ENCODE data around the gene NME4. TPM values are rescaled to one million over a fixed set of nuclear protein-coding genes. Genes with fewer than 3 reads are reported as not detected.

Gene NME4
- total RNA-seq, 4 donors from 2014 or later = 26.7 to 99.6 (median 47.8) TPM

GRCh38 chr16:354971-355461, 42.0 kb upstream of the NME4 start:
- peaks cover 0 to 18% (median 11%) of the 10 kb centered on the region in 4 donors for H3K4me1 ChIP-seq
- TF ChIP-seq EP300 (IDR thresholded peaks at IDR 0.05) (no peak), CTCF (IDR thresholded peaks at IDR 0.05) (no peak), POLR2A (IDR thresholded peaks at IDR 0.05) (no peak)
- DNase-seq (ENCODE audit: low spot score in 2 of 2) = no peak
- no peaks in the 10 kb centered on the region for H3K27me3 ChIP-seq
- no peaks in the 10 kb centered on the region for H3K9me3 ChIP-seq
- H3K36me3 ChIP-seq = no peaks in the 10 kb centered on the region
- WGBS, 2 donors = 90 to 92% methylated on average over 8 to 9 of the region's 10 CpGs
- no peak overlapping the region for H3K27ac ChIP-seq
- no peak overlapping the region for H3K4me3 ChIP-seq

GRCh38 chr16:356741-357140, 40.3 kb upstream of the NME4 start:
- Histone ChIP-seq H3K4me1 (peaks cover 0 to 7% (median 3%) of the 10 kb centered on the region in 4 donors), H3K27me3 (no peaks in the 10 kb centered on the region), H3K27ac (no peak overlapping the region), H3K4me3 (no peak overlapping the region), H3K9me3 (no peaks in the 10 kb centered on the region), H3K36me3 (no peaks in the 10 kb centered on the region)
- no peak for TF ChIP-seq CTCF (IDR thresholded peaks at IDR 0.05)
- no peak for TF ChIP-seq EP300 (IDR thresholded peaks at IDR 0.05)
- TF ChIP-seq POLR2A (IDR thresholded peaks at IDR 0.05) = no peak
- no peak for DNase-seq (ENCODE audit: low spot score in 2 of 2)
- 62 to 71% methylated on average over 5 to 12 of the region's 12 CpGs for WGBS, 2 donors

GRCh38 chr16:359067-359763, 37.8 kb upstream of the NME4 start:
- no peak for DNase-seq (ENCODE audit: low spot score in 2 of 2)
- Histone ChIP-seq H3K27me3 (peaks cover 0 to 16% of the 10 kb centered on the region in 2 donors), H3K9me3 (no peaks in the 10 kb centered on the region), H3K27ac (no peak overlapping the region), H3K4me3 (no peak overlapping the region), H3K36me3 (no peaks in the 10 kb centered on the region), H3K4me1 (peaks cover 0 to 3% (median 2%) of the 10 kb centered on the region in 4 donors)
- 60 to 62% methylated on average over 10 to 14 of the region's 19 CpGs for WGBS, 2 donors
- TF ChIP-seq CTCF (IDR thresholded peaks at IDR 0.05) = no peak
- no peak for TF ChIP-seq POLR2A (IDR thresholded peaks at IDR 0.05)
- TF ChIP-seq EP300 (IDR thresholded peaks at IDR 0.05) = no peak

GRCh38 chr16:359871-360697, 36.9 kb upstream of the NME4 start:
- no peak overlapping the region for H3K27ac ChIP-seq
- DNase-seq (ENCODE audit: low spot score in 2 of 2) = no peak
- H3K36me3 ChIP-seq = no peaks in the 10 kb centered on the region
- 87 to 90% methylated on average over 46 to 47 of the region's 47 CpGs for WGBS, 2 donors
- no peaks in the 10 kb centered on the region for H3K9me3 ChIP-seq
- H3K4me1 ChIP-seq = peaks cover 0 to 3% (median 2%) of the 10 kb centered on the region in 4 donors
- H3K4me3 ChIP-seq = no peak overlapping the region
- peaks cover 0 to 23% of the 10 kb centered on the region in 2 donors for H3K27me3 ChIP-seq
- no peak for TF ChIP-seq EP300 (IDR thresholded peaks at IDR 0.05)
- TF ChIP-seq POLR2A (IDR thresholded peaks at IDR 0.05) = no peak
- TF ChIP-seq CTCF (IDR thresholded peaks at IDR 0.05) = no peak

Data from tibial nerve (tissue), 4 donors.